Hematopoietic multipotent progenitor cell treated with erythropoietin and hydrocortisone succinate and interleukin-3 and kit ligand, for 17 days (in vitro differentiated cells): ENCODE measurements around the gene GSC2.

Source experiments
- DNase-seq: peaks from one replicate; pipeline ENCODE4 v3.0.0-alpha.2; 2015; ENCODE audit warnings: low spot score

GSC2 gene

DNA sequence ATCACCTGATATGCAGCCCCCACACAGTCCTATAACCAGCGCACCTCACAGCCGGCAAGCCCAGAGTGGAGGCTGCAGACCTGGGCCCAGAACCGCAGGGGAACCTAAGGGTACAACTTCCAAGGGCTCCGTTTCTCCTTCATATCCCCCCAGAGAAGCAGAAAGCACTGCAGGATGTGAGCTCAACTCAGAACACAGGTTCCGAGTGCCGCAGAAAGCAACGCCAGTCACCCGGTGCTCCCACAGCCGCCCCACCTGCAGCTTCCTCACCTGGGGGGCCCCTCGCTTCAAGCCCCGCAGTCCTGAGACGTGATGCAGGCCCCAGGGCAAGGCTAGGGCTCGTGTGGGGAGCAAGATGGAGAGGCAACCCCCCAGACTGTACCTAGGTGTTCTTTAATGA, 16.5 kb downstream of the GSC2 start:
- no peak for DNase-seq

DNA sequence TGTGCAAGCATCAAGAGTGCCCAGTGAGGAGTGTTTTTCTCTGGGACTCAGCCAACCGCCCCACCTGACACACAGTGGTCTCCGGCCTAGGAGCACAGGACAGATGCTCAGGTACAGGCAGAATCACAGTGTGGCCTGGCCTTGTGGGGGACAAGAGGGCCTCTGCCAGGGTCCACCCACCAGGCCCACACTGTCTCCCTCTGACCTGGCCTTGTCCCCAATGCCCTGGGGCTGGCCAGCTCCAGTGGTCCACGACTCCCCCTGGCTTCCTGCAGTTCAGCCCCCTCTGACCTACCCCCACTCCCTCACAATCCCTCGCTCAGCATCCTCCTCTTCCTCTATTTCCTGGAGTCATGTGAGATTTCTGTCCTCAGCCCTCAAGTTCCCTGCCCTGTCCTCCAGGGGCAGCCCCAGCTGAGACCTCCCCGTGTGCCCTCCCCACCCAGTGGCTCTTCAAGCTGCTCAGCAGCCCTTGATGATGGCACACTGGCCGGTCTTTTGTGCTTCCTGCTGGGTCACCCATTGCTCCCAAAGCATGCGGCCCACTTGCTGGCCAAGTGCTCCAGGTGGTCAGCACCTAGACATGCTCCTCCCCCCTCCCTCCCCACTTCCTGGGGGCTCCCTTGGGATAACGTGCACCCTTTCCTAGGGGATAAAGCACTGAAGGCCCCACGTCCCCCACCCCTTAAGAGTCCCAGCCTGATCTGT, 17.2 kb downstream of the GSC2 start:
- DNase-seq, result no peak

DNA sequence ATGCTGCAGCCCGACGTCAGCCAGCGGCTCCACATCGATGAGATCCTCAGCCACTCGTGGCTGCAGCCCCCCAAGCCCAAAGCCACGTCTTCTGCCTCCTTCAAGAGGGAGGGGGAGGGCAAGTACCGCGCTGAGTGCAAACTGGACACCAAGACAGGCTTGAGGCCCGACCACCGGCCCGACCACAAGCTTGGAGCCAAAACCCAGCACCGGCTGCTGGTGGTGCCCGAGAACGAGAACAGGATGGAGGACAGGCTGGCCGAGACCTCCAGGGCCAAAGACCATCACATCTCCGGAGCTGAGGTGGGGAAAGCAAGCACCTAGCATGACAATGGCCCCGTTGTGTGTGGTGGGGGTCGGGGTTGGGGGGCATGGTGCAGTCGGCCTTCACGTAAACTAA, 17.9 kb downstream of the GSC2 start:
- DNase-seq, result no peak

DNA sequence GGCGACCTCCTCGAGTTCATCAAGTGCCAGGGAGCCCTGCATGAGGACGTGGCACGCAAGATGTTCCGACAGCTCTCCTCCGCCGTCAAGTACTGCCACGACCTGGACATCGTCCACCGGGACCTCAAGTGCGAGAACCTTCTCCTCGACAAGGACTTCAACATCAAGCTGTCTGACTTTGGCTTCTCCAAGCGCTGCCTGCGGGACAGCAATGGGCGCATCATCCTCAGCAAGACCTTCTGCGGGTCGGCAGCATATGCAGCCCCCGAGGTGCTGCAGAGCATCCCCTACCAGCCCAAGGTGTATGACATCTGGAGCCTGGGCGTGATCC, 18.4 kb downstream of the GSC2 start:
- DNase-seq, result no peak

DNA sequence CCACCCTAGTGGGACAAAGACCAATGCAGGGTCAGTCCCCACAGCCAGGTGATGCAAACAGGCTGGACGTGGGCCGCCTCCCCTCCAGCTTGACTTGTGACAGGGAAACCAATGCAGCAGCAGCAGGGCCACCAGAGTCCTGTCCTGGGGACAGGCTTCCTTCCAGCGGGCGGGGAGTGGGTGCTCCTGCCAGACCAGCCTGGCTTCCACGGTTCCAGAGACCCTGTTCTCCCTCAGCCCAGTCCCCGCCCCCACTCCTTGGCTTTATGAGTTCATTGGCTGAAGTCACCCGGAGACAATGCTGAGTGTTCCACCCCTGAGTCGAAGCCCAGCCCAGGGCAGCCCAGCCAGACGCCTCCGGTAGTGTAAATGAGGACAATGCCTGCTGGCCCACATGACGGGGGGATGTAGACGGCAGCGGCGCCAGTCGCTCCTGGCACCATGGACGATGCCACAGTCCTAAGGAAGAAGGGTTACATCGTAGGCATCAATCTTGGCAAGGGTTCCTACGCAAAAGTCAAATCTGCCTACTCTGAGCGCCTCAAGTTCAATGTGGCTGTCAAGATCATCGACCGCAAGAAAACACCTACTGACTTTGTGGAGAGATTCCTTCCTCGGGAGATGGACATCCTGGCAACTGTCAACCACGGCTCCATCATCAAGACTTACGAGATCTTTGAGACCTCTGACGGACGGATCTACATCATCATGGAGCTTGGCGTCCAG, 19.0 kb downstream of the GSC2 start, which contains the start of gene TSSK2:
TSS of gene TSSK2 (plus strand) at position 350 of the 726 bp plus-strand sequence. CDS start at position 442, 92 bp downstream.
- no peak for DNase-seq

DNA sequence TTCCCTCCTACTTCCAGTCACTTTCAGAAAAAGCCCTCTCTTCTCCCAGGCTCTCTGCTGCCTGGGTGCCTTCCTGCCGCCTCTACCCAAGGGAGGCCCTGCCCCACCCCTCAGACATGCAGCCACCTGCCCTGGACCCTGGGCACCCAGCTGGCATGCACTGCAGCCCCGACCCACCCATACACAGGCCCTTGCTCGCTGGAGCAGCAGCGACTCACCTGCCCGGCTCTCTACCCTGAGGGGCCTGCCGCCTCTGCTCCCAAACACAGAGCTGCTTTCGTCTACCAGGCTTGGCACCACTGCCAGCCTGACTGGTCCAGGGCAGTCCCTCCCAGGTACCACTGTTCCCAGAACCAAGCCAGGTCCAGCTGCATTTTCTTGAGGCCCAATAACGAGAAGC, 20.2 kb downstream of the GSC2 start:
- no peak for DNase-seq

- no peak for DNase-seq
Measured at GRCh38 chr22:19128946-19129727, 21.0 kb downstream of the GSC2 start.

GRCh38 chr22:19128009-19128401, 22.1 kb downstream of the GSC2 start:
- DNase-seq, result no peak

DNA sequence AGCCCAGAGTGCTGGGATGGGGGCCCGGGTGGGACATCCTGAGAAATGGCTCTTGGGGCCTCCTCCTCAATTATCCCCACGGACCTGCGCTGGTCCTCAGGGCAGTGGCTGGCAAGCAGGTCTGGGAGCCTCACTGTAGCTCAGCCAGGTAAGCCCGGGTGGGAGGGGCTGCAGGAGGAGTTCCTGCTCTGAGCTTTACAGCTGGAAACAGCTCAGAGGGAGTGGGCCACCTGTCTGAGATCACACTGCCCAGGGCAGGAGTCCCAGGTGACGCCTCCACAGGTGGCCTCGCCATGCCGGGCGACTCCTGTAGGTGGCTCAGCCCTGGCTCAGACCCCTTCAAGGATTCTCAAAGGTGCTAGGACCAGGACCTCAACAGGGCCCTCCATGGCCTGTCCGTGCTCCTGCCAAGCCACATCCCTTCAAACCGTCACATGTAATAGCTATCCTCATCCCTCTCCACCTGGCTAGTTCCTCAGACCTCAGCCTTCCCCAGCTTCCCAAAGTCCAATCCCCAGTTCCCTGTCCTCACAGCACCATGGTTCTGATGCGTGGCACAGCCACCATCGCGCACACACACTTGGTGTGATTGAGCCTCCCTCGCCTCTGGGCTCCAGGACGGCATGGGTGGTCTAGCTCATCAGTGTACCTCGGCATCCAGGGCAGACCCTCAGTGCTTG, 22.6 kb downstream of the GSC2 start:
- DNase-seq, result no peak

DNA sequence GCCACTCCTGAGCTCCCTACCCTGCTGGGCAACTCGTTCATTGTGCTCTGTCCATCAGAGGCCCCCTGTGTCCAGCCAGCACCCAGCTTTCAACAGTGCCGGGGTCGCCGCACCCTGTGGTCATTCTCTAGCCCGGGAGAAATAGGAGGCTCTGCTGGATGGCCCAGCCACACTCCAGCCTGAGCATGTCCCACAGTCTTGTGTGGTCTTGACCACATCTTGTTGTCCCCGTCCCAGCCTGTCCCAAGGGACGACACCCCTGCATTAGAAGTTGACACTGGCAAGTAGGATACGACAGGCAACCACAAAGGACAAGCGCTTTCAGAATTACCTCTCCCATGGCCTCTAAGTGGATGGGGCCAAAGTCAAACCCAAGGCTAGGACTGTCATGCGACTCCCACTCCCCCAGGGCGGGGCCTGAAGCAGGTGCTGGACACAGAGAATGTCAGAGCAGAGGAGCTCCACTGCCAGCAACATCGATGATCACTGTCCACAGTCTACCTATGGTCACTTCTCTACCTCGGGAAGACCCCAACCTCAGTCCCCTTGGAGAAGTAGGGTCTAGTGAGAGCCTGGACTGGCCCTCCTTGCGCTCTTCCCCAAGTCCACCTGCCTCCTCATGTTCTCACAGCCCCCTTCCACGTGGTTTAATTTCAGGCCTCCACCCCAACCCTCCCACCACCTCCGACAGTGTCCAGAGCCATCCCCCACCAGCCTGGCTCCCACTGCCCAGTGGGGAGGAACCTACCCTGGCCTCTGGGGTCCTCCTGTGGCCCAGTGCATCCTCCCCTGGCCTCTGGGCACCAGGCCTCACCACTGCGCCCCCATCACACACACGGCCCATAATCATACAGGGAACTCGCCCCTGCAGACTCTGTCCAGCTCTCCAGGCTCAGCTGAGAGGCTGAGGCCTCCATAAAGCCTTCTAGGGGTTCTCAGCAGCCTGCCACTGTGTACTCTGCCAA, 23.5 kb downstream of the GSC2 start:
- DNase-seq, result no peak

DNA sequence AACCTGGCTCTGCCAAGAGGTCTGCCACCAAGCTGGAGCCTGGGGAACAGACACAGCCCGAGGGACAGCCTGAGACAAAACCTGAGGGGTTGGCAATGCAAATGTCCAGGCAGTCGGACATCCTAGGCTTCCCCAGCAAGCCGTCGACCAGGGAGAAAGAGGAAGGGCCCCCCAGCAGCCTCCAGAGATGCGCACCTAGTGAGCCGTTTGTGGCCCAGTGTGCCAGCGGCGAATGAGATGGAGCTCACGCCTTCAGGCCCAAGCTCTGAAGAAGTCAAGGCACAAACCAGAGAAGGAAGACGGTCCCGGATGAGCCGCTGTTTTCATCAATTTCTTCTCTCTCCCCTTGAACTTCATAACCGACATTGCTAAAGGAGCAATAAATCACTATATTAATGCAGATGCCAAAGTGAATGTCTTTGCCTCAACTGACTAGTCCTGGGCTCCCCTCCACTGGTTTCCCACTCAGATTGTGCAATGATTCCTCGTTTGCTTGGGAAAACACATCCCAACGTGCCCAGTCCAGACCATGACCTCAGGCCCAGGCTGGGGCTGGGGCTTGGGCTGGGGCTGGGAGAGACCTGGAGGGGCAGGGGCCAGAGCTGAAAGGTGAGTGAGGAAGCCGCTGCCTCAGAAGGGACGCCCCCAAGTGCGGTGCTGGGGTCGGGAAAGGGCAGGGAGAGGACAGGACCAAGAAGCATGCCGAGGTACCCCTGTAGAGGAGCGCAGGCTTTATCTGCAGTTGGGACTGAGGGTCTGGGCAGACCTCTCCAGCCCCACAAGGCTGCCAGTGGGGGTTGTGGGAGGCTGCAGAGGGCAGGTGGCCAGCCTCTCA, 24.4 kb downstream of the GSC2 start:
- DNase-seq, result no peak

DNA sequence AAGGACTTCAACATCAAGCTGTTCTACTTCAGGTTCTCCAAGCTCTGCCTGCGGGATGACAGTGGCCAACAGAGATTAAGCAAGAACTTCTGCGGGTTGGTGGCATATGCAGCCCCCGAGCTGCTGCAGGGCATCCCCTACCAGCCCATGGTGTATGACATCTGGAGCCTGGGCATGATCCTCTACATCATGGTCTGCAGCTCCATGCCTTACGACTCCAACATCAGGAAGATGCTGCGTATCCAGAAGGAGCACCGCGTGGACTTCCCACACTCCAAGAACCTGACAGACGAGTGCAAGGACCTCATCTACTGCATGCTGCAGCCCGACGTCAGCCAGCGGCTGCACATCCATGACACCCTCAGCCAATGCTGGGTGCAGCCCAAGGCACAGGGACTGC, 25.1 kb downstream of the GSC2 start:
- no peak for DNase-seq

DNA sequence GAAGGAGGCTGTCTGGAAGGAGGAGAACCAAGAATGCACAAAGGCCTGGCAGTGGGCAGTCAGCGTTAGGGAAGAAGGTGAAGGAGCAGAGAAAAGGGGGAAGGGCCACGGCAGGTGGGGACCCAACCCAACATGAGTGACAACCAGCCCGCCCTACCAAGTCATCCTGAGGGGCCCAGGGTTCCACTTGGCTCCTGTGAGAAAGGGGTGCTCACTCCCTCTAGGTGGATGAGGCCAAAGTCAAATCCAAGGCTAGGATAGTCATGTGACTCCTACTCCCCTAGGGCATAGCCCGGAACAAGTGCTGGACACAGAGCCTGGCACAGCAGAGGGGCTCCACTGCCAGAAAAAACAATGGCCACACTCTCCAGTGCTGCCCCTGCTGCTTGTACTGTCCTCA, 25.7 kb downstream of the GSC2 start:
- no peak for DNase-seq

- no peak for DNase-seq
Measured at GRCh38 chr22:19123936-19124335, 26.2 kb downstream of the GSC2 start.

DNA sequence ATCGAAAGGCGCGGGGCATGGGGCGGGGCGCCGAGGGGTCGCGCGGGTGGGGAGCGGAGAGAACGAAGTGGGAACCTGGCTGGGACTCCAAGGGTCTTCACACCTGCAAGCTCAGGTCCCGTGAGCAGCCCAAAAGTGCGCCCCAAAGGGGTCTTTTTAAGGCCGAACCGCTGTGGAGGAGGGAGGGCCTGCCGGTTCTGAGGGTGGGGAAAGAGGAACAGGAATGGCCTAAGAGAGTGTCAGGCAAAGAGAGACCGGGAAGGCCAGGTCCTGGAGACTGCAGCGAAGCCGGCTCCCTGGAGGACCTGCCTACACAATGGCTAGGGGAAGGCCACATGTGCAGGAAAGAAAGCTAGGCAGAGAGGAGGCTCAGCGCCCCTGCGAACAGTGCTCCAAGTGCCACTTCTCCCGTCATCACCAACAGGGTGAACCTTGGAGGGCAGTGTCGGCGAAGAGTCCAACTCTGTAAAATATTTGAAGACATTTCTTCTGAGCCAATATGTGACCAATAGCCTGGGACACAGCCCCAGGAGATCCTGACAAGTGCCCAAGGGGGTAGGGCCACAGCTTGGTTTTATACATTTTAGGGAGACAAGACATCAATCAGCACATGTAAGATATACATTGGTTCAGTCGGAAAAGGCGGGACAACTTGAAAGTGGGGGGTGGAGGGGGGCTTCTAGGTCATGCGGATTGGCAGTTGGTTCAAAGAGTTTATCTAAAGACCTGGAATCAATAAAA, 27.2 kb downstream of the GSC2 start:
- no peak for DNase-seq

DNA sequence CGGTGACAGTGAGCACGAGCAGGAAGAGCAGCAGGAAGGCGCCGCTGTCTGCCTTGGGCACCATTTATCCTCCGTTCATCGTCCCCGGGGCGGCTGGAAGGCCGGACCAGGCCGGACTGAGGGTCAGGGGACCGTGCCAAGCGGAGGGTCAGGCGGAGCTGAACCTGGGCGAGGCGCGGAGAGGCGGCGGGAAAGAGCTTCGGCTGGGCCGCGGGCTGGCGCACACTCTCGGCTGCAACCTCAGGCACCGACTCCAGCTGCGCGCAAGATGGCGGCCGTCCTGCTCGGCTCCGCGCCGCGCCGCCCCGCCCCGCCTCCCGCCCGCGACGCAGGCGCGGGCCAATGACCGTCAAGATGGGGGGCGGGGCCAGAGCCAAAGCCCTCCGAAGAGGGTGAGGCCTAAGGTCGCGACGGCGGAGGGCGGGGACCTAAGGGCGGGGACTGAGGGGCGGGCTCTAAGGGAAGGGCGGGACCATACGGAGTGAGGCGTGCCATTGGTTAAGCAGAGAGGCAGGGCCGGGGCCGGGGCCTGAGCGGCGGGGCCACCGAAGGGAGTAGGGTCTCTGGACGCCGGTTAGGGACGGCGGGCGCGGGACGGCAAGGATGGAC, 27.8 kb downstream of the GSC2 start, which contains the start of gene DGCR2:
TSS of gene DGCR2 (minus strand) at position 270 of the 609 bp plus-strand sequence. CDS start at position 64, 206 bp downstream.
- DNase-seq, result peak; percentile 96

GRCh38 chr22:19121631-19122142, 28.4 kb downstream of the GSC2 start:
- peak; percentile 54 for DNase-seq

DNA sequence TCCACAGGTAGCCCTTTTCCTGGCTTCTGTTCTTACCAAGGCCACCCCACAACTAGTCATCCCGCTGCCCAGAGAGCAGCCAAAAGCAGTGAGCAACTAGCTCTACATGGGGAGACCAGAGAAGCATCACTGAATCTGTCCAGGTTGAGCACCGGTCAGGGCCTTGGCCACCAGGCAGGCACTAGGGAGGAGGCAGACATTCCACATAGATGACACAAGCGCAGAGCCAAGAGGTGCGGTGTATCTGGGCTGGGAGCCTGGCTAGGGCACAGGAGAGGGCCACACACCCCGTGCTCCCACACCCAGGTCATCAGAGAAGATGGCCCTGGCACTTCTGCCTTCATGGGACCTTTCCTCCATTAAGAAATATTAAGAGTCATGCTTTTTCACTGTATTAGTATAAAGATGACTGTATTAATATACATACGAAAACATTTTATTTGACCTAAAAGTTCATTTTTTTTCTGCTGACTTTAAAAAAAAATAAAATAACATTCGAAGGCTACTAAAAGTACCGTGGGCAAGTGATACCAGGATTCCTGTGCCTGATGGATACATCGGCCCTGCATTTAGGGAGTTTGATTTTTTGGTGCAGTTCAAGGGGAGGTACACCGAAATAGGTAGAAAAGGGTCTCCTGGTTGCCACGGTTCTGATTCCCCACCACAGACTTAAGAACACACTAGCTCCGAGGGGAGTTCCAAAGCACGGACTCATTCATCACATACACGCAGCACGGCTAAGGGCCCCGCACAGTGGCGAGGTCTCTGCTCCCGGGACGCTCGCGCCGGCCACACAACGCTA, 29.1 kb downstream of the GSC2 start:
- DNase-seq, result peak; percentile 15
